Measurements from ENCODE around the gene CFAP43.
"Not testable (repeated sequence)": the region's sequence is repeated elsewhere in the genome, so short reads cannot be mapped to it uniquely, and the experiment has no call there.

Gene CFAP43

DNA sequence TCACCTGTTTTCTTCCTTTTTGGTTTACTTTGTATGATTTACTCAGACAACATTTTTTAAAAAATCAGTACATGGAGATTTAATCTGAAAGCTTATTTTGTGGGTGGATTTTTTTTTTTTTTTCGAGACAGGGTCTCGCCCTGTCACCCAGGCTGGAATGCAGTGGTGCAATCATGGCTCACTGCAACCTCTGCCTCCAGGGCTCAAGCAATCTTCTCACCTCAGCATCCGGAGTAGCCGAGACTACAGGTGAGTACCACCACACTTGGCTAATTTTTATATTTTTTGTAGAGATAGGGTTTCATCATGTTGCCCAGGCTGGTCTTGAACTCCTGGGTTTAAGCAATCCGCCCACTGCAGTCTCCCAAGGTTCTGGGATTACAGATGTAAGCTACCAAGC is 25.1 kb upstream of the CFAP43 start:
- DNase-seq, result no peak

DNA sequence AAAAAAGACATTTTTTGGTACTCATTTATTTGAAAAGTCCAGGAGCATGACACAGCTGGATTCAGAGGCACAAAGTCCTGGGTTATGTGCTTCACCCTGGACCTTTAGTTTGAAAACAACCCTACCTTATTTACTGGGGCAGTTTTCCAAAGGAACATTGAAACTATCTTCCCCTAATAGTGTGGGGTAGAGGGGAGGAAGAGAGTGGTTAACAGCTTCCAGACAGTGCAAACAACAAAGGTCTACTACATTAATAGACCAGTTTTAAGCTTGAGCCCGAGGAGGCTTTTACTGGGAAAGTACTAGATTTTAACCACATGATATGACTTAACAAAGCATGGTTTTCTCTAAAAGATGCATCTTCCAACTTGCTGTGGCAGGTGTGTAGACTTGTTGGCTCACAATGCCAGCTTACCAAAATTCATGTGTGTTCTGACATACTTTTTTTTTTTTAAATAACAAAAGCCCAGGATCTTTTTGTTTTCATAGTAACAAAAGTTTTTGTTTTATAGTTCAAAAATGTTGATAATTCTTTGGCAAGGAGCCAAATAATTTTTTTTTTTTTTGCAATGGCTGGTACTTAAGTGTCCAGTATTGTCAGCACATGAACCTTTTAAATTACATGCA is 24.3 kb upstream of the CFAP43 start:
- DNase-seq, result no peak

DNA sequence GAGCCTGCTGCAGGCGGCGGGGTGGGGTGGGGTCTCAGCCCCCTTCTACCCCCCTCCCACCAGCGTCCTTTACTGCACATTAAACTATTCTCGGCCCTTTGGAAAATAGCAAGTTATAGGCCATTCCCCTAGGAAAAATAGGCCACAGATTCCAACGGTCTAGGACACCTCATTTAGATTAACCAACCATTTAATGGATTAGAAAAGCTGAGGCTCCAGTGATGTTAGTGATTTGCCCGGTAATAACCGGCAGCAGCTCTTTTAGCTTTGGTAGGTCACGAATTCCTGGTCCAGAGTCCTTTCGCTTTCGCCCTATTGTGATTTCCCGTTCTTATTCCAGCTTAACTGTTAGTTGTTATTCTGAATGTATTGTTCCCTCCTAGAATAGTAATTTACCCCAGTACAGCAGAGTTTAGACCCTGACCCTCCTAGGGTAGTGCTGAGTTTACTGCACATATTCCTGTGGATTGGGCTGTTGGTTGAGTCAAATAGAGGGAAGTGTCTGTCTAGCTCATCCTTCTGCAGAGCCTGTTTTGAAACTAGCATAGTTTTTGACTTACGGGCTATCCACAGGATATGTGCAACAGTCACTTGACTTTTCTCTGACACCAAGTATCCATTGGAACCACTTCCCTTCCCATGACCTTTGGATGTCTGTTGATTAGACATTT is 23.3 kb upstream of the CFAP43 start:
- no peak for DNase-seq

DNA sequence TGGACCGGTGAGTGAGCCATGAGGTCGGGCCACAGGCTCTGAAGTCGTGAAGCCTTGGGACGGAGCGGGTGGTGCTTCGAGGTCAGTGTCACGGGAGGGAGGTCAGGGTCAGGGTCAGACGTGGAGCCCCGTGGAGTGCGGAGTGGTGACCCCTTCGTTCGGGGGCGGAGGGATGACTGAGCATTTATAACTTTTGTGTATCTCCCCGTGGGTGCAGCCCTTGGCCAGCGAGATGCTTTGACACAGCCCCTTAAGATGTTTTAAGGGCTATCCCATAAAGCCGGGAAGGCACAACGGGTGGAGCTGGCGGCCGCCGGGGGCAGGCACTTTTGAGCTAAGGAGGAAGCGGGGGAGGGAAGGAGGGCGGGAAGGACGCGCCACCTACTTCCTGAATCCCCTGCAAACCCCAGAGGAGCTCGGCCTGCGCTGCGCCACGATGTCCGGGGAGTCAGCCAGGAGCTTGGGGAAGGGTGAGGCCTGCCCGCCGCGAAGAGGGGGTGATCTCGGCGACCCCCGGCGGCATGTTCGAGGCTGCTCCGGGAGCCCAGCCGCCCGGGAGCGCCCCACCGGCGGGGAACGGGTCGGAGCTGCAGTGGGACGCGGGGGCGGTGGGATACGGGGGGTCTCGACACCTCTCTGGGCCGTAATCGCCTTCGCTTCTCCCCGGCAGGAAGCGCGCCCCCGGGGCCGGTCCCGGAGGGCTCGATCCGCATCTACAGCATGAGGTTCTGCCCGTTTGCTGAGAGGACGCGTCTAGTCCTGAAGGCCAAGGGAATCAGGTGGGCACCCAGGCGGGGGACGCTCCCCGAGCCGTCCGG is 22.5 kb upstream of the CFAP43 start, which contains the start of gene GSTO1:
GSTO1 (plus strand) TSS at position 400 of the 818 bp plus-strand sequence; CDS start at position 437, 37 bp downstream.
- peak; percentile 28 for DNase-seq

DNA sequence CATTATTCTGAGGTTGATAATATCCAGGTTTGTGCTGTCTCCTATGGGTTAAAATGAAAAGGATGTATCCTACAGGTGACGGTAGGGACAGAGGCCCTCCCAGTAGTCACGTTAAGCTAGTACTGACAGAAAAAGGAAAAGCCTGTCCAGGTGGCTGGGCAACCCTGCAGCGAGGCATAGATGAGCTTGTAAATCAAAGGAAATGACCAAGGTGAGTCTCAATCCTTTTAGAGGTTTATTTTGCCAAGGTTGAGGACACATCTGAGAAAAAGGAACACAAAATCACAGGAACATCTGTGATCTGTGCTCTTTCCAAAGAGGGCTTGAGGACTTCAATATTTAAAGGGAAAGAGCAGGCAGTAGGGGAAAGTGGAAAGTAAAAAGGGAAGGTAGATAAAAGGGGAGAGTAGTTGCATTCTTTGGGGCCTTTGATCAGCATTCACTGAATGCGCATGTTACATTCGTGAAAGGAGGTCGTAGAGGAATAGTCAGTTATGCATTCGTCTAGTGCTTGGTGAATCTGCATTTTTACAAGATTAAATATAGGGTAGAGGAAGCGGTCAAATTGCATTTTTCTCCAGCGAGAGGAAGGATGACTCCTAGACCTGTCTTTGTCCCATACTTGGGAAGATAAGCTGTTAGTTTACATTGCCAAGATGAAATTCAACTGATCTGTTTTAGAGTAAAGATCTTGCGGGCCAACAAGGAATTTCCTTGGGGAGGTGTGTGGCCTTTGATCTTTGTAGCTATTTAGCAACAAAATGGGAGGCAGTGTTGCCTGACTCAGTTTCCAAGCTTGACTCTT is 21.6 kb upstream of the CFAP43 start:
- DNase-seq, result no peak

DNA sequence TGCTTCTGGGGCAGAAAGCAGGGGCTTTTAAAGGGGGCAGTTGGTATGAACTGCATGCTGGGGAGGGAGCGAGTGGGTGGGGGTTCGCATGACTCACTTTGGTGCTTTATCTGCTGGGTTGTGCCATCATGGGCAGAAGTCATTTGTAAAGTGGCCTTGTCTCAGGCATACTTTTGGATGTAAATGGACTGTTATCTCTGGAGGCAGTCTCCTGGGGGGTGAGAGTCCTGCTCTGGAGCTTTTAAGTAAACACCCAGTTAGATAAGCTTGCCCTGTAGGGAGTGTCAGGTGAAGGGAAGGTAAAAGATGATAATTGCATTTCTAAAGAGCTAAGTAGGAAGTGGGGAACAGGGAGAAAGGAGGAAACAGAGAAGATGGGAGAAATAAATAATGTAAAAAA is 20.9 kb upstream of the CFAP43 start:
- no peak for DNase-seq

DNA sequence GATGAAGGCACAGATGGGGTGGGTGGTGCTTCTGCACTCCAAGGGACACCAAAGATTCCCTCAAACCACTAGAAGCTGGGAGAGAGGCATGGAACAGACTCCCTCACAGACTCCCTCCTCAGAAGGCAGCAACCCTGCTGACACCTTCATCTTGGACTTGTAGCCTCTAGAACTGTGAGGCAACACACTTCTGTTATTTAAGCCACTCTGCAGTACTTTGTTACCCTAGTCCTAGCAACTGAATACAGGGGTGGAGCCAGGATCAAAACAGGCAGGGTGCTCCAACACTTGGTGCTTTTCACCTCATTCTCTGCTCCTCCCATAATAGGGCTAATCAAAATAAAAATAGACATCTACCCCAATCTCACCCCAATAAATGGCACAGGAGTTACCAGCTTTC is 20.2 kb upstream of the CFAP43 start:
- no peak for DNase-seq

DNA sequence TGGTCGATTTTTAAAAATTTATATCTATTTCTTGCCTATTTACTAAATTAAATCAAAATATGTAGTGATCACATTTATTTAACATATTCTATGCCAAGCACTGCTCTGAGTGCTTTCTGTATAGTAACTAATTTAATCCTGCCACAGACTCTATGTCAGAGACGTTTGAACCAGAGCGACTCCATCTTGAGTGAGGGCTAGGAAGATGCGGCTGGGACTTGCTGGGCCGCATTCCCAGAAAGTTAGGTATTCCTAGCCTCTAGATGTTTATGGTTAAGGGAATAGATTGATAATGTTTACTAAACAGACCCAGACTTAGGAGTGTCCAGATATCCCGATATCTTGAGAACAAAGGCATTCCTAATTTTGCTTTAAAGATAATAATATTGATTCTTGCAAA is 19.3 kb upstream of the CFAP43 start:
- no peak for DNase-seq

DNA sequence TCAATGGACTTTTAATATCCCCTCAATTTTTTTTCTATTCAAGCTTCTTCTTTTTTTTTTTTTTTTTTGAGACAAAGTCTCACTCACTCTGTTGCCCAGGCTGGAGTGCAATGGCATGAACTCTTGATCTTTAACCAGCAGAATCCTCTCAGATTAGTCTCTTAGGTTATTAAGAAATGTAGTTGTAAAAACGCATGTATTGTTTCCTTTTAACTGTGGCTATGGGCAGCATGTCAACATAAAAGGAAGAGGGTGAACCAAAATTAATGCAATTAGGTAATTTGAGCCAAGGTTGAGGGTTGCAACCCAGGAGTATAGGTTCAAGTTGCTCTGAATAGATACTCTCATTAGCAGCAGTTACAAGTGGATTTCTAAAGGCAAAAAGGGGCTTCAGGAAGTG is 18.2 kb upstream of the CFAP43 start:
- no peak for DNase-seq

DNA sequence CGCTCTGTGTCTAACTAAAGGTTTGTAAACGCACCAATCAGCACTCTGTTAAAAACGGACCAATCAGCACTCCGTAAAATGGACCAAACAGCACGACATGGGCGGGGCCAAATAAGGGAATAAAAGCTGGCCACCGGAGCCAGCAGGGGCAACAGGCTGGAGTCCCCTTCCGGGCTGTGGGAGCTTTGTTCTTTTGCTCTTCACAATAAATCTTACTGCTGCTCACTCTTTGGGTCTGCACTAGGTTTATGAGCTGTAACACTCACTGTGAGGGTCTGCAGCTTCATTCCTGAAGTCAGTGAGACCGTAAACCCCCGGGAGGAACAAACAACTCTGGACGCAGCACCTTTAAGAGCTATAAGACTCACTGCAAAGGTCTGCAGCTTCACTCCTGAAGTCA is 16.8 kb upstream of the CFAP43 start:
- not testable (repeated sequence) for DNase-seq

DNA sequence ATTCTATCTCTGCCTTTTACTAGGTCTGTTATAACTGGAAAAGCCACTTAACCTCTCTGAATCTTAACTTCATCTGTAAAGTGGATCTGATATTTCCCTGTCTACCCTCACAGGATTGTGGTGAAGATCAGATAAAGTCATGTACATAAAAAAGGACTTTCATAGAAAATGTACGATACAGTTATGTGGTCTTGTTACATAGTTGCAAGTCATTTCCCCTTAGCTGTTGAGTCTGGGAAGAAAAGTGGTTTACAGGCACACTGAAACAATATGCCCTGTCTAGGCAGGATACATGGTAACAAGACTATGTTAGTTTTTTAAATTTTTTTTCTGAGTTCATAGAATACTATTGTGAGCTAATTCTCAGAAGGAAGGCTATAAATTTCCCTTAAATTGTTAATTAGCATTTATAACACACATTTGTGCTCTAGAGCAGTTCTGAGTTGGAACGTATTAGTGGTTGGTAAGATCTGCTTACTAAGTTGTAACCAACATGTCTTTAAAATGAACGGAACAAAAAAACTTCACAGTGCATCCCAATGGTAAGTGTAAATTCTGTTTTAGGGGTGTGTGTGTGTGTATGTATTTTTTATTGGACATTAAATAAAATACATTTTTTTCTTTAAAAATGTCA is 15.5 kb upstream of the CFAP43 start:
- no peak for DNase-seq

DNA sequence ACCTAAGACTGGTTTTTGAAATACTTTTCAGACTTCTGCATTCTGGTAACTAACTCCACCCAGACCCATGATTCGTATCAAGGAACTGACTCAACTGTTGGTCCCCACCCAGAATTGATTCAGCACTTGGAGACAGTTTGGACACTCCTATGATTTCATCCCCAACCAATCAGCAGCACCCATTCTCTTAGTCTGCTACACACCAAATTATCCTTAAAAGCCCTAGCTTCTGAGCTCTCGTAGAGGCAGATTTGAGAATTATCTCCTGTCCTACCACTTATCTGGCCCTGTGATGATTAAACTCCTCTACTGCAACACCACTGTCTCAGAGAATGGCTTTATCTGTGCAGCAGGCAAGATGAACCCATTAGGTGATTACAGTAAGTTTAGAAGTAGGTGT is 14.8 kb upstream of the CFAP43 start:
- no peak for DNase-seq

DNA sequence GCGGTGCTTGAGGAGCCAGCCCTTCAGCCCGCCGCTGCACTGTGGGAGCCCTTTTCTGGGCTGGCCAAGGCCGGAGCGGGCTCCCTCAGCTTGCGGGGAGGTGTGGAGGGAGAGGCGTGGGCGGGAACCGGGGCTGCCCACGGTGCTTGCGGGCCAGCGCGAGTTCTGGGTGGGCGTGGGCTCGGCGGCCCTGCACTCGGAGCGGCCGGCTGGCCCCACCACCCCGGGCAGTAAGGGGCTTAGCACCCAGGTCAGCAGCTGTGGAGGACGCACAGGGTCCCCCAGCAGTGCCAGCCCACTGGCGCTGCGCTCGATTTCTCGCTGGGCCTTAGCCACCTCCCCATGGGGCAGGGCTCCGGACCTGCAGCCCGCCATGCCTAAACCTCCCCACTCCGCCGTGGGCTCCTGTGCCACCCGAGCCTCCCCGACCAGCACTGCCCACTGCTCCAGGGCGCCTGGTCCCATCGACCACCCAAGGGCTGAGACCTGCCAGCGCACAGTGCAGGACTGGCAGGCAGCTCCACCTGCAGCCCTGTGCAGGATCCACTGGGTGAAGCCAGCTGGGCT is 13.0 kb upstream of the CFAP43 start:
- no peak for DNase-seq

DNA sequence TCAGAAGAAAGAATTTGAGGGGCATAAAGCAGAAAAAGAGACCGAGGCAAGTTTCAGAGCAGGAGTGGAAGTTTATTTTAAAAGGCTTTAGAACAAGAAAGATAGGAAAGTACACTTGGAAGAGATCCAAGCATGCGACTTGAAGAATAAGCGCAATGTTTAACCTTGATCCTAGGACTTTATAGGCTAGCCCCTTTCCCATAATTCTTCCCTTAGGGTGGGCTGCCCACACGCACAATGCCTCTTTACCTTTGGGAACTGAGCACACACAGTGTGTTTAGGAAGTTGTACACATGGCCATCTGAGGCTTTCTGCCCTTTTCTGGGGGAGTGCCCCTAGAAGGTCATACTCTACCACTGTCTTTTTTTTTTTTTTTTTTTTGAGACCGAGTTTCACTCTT is 11.3 kb upstream of the CFAP43 start:
- no peak for DNase-seq

DNA sequence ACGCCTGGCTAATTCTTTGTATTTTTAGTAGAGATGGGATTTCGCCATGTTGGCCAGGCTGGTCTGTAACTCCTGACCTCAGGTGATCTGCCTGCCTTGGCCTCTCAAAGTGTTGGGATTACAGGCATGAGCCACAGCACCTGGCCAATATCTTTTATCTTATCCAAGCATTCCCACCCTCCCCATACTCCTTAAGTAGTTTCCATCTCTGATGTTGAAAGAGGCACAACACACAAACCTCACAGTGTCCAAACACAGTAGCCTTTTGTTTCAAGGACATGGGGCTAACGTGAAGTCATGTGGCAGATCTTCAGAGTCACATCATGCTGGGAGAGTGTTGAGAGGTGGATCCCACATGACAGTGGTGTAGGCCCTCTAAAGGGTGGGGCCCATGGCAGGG is 10.8 kb upstream of the CFAP43 start:
- DNase-seq, result not testable (repeated sequence)

DNA sequence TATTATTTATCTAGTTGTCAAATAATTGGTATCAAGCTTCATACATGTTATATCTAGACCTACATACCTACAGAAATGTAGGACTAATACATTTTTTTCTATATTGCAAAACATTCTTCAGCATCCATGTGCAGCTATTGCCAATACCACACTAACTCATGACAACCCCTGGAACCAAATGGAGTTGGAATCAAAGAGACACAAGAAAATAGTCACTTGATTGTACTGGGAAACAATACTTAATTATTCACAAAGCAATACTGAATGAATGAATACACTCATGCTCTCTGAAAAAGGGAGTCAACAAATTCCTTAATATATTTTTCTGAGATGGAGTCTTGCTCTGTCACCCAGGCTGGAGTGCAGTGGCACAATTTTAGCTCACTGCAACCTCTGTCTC is 10.4 kb upstream of the CFAP43 start:
- DNase-seq, result no peak

DNA sequence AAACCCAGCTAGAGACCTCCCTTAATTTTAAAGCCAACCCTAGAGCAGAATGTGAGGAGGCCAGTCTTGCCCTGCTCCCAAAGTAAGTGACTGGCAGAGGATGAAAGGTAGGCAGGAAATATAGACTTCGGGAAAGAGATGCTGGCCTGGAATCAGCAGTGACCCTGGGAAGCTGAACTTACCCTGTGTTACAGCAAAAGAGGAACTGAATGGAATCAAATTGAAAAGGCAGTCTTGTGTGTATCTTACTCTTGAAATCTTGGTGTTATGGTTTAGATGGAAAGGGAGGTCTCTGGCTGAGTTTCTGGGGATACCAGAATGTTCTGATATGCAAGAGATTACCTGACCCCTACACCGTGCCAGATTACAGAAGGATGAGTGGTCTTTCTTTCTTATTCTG is 7.9 kb upstream of the CFAP43 start:
- no peak for DNase-seq

DNA sequence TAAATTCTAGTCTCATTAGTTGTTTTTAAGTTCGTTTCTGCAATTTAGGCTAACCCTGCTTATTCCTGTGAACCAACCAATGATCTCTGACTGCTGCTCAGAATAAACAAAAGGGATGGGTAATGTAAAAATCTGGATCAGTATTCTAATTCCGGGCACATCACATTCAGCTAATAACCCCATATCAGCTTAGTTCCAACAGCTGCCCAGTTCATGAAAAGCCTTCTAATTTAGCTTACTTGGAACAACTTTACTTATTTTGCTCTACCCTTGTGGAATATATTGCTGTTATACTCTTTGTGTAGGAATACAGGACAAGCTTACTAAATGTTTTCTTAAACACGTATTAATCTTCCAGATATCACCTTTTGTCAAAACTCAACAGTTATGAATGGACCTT is 3.6 kb upstream of the CFAP43 start:
- DNase-seq, result no peak

DNA sequence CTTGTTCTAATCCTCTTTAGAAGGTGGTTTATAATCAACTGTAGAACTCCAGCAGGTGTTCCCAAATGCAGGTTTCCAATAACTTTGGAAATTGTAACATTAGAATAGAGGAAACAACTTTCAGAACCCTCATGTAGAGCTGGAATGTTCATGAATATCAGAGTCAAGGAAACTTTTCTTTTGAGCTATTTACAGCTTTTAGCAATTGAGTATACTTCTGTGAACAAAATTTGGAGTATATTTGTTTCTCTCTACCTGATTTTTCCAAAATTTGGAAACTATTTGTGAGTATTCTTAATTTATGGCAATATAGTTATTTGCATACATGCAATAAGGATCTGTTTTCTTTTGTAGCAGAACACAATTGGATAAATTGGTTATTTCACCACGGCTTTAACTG is 2.8 kb upstream of the CFAP43 start:
- DNase-seq, result no peak

DNA sequence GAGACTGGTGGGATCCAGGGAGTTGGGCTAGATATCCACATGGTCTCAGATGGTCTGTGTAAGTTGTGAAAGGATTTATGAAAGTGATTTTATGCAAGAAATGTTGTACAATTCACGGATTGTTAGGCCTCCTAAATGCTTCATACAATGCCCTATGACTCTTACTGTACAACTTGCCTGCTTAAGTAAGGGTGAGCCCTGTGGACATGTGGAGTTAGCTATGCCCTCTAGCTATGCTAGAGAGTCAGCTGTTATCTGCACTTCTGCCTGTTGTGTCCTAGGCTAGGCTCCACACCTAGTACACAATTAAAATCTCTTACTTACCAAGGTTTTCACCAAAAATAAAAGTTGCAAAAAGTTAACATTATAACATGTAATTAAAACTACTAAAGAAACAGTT is 1.7 kb upstream of the CFAP43 start:
- DNase-seq, result no peak

DNA sequence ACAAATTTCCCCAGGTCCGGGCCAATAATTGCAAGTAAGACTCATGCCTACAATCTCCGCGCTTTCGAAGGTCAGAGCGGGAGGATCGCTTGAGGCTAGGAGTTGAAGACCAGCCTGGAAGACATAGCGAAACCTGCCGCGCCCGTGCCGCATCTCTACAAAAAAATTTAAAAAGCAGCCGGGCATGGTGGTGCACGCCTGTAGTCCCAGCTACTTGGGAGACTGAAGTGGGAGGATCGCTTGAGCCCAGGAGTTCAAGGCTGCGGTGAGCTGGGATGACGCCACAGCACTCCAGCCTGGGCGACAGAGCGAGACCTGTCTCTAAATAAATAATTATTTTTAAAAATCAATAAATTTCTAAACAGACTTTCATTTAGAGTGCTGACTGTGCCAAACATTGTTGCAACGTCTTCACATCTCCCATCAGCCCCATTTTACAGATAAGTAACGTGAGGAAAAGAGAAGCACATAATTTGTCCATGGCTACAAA is 494 bp upstream of the CFAP43 start:
- DNase-seq, result no peak

DNA sequence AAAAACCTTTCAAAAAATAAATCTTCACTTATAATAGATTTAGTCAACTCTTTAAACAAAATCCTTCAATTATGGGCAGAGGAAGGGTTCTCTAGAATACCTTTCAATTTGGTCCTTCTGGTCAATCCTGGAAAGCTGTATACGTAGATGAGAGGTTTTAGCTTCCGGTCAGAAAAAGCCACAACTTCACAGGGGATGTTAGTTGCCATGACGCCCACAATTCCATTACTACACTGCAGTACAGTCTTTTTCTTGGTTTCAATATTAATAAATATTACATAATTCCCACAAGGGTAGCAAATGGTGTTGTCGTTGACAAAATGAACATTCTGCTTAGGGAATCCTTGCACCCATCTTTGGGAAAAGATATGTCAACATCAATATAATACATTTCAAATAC is 1.7 kb downstream of the CFAP43 start:
- DNase-seq, result no peak

Measured in activated CD4-positive, alpha-beta T cell treated with anti-CD3 and anti-CD28 coated beads, Interleukin-2, amount 50 U/mL, for 1 hour (primary cell).